Renal cortex interstitium (tissue), 11 donors: ENCODE data around the gene HS6ST3. TPM values are rescaled to one million over a fixed set of nuclear protein-coding genes. Genes with fewer than 3 reads are reported as not detected.

Experiments used
- DNase-seq, 11 donors: peaks; one replicate each; pipeline ENCODE4 v3.0.0-alpha.2; 2013; ENCODE audit warnings: low read depth in 9 of 11, low spot score in 4 of 11; ENCODE audit errors: extremely low read depth in 1 of 11
- polyA plus RNA-seq, 3 donors: library from polyadenylated mRNA; unstranded; fragments of 120-200 nt; gene quantifications; one replicate each; pipeline ENCODE4 v1.2.1, GENCODE V29; 2013; ENCODE audit not compliant: insufficient read length in 3 of 3

The HS6ST3 gene
- polyA plus RNA-seq, 3 donors = 2.8 to 4.2 (median 2.8) TPM

GRCh38 chr13:96821971-96822370 is 732.1 kb downstream of the HS6ST3 start:
- no peak for DNase-seq

GRCh38 chr13:96822895-96823294 is 733.0 kb downstream of the HS6ST3 start:
- no peak for DNase-seq

GRCh38 chr13:96824140-96824539 is 734.2 kb downstream of the HS6ST3 start:
- no peak for DNase-seq

GRCh38 chr13:96825653-96826052 is 735.7 kb downstream of the HS6ST3 start:
- DNase-seq = no peak

GRCh38 chr13:96834626-96835025 is 744.7 kb downstream of the HS6ST3 start:
- no peak for DNase-seq

DNA sequence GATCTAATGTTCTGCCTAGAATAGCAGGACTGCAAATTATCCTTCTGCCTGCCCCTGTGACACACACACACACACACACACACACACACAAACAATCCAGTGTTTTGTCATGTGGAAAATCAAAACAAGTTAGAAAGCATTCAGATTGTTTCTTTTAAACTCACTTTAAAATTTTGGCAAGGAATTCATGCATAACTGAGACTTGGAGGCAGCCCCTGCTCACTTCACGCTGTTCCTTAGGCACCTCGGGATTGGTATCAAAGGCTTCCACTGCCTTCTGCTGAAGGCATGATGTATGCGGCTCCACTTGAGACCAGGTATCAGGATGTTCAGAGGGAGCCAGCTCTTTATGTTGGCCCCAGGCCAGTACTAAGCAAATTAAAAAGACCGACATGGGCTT is 745.6 kb downstream of the HS6ST3 start:
- peak in 2 of 11 donors; percentile 9 to 25 for DNase-seq

DNA sequence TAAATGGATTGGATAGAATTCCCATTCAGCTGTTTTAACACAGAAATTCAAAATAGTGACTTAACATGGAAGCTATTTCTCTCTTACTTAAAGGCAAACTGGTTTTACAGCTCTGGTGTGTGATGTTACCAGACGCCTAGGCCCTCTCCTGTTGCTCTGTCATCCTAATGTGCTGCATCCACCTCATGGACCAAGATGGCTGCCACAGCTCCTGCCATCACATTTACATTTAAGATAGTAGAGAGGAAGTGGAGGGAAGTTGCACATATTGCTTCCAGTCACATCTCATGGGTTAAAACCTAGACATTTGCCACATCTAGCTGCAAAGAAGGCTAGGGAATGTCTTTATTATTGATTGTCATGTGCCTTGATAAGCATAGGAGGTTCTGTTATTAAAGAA is 746.8 kb downstream of the HS6ST3 start:
- DNase-seq = no peak

DNA sequence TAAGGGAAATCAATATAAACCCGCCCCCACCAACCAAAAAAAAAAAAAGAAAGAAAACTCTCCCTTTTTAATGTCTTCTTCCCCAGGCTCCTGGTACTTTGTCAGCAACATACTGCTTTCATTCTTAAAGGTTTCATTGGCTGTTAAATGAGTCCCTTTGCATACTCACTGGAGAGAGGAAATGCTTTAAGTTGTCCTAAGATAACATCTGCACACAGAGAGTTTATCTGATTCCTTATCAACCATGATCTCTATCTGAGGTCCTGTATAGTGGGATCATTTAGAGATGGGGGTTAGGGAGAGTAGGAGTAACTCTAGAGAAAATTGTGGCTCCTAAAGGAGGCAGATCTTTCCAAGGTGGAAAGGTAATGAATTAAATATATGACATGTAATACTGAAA is 747.9 kb downstream of the HS6ST3 start:
- DNase-seq = no peak

DNA sequence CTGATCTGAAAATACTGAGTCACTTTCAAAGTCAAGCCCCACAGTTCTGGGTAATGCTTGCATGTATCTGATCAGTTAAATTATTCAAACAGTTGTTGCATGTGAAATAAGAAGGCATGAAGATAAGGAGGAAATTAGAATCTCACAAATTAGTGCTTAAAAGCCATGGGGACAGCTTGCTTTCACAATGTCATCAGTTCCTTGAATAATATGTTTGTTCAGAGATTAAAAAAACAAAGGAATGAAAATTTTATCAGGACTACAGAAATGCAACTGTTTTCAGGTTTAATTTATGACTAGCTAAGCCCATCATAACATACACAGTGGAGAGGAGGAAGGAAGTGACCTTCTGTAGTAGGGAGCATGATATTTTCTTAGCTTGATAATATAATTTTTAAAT is 754.3 kb downstream of the HS6ST3 start:
- no peak for DNase-seq

- DNase-seq = no peak
Observed at GRCh38 chr13:96844616-96845015, 754.7 kb downstream of the HS6ST3 start.

DNA sequence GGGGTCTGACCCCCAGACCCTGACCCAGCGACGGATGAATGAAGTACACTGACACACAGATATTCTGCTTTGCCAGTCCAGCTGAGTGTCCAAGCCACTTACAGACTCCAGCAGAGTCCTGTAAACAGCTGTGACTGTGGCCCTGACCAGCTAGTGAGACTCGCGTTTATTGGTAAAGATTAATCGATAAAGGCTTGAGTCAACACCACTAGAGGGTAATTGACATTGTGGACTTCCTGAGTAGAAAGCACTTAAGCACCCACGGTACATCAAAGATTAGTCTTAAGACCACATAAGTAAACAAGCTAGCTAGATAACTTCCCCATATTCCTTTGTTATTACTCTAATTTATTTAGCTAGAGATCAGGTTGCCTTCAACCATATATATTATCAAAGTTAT is 758.4 kb downstream of the HS6ST3 start:
- DNase-seq = no peak

GRCh38 chr13:96849091-96849490 is 759.2 kb downstream of the HS6ST3 start:
- no peak for DNase-seq

DNA sequence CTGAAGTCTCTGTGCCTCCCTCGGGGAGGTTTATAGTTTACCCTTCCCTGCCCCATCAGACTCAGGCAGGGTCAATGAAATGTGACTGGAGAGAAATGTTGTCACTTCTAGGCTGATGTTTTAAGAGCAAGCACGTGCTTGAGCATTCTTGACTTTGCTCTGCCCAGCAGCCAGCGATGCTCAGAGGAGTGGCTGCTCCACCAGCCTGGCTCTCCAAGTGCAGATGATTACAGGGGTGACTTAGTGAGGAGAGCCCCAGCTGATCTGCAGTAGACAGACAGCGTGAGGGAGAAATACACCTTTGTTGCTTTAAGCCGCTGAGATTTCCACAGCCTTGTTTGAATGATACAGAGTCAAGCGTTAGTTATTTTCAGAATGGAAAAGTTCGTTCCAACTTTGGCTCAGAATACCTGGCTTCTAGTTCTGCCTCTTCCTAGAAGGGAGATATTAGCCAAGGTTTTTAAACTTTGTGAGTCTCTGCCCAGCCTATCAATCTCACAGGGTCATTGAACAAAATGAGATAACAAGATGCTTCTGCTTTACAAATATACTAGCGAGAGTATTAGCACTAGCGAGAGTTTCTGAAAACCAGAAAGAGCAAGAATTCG is 760.7 kb downstream of the HS6ST3 start:
- no peak for DNase-seq

DNA sequence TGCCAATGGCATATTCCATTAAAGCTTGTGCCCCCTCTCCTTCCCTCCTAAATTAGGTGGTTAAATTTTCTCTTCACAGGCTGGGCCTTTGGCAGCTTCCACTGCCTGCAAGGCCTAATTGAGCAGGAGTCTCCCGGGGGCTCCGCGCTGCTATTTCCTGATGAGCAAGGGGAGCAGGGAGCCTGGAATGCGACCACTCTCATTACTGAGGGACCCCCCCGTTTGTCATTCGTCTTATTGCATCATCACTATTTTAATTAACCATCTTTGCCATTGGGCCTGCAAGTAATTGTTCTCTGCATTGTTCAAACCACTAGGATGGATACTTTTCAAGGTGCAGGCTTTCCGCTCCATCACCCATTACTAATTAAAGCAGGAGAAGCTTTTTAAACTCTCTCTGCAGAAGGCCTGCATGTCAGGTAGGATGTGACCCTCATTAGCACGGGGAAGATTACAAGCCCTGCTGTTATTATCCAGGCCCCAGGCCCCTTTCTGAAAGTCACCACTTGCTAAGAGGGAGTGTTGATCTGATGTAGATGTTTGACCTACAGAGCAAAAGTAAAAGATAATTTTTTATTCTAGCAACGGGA is 762.0 kb downstream of the HS6ST3 start:
- no peak for DNase-seq

- DNase-seq = no peak
Observed at GRCh38 chr13:96858133-96858826, 768.4 kb downstream of the HS6ST3 start.

GRCh38 chr13:96860882-96861281 is 771.0 kb downstream of the HS6ST3 start:
- DNase-seq = no peak

GRCh38 chr13:96862093-96862492 is 772.2 kb downstream of the HS6ST3 start:
- no peak for DNase-seq

GRCh38 chr13:96862999-96863398 is 773.1 kb downstream of the HS6ST3 start:
- no peak for DNase-seq

GRCh38 chr13:96871469-96871868 is 781.6 kb downstream of the HS6ST3 start:
- DNase-seq = no peak

GRCh38 chr13:96880419-96880818 is 790.5 kb downstream of the HS6ST3 start:
- DNase-seq = no peak
